Measurements from ENCODE around the gene C1orf105. TPM values are rescaled to one million over a fixed set of nuclear protein-coding genes. Genes with fewer than 3 reads are reported as not detected.

C1orf105 gene
- total RNA-seq, 4 donors from 2014 or later, result not detected

DNA sequence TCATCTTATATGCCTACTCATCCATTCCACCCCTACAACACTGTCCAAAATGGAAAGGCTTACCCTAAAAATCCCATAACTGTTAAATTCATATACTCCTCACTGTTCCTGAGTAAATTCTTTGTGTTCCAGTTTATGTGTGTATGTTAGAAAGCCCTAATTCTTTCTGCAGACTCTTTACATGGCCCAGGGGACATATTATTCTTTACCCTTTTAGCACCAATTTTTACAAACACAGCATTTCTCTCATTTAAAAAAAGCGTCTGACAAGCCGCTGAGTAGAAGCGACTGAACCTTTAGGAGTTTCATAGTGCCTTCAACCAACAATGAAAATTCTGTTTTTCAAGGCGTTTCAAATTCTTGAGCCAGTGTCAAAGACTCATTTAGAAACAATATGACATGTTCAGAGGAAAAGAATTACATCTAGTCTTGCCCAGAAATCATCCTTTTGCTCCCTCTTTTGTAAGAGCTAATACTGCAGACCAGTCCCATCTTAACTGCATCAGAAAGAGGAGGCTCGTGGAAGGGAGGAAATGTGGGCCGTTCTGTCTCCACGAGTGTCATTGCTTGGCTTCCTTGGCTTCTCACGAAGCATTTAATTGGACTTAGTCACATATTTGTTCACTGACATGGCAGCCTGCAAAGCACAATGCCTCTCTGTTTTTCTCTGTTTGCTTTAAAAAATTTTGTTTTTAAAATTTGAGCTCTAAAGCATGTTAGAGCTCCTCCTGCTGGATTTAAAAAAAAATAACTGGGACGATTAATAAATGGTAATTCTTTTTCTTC lies 21.3 kb upstream of the C1orf105 start:
- Histone ChIP-seq H3K27me3 (no peaks in the 10 kb centered on the region), H3K4me1 (peaks cover 16 to 47% (median 32%) of the 10 kb centered on the region in 4 donors), H3K36me3 (no peaks in the 10 kb centered on the region), H3K27ac (peak overlapping the region; percentile 52 to 74 (median 70)), H3K4me3 (peak overlapping the region in 1 of 4 donors; percentile 25), H3K9me3 (no peaks in the 10 kb centered on the region)
- in situ Hi-C loops (cut with MboI; ENCODE audit: low pct_ligation_motif_present in 1 of 4, low pct_unique_long_range_greater_than_20kb in 1 of 4, low sequenced_read_pairs in 3 of 4) (loop anchor here in 1 of 4 donors (25.0 kb wide), 1 partner anchor 212 kb away; no protein-coding TSS in a partner anchor), intact Hi-C loops (cut with DNase I; ENCODE audit: low total_unique reads) (loop anchor here (2.0 to 5.0 kb wide), 2 partner anchors 40 to 257 kb away; no protein-coding TSS in a partner anchor)
- WGBS, 2 donors (ENCODE audit: low coverage in 1 of 2), result 29 to 51% methylated on average over 6 to 9 of the region's 9 CpGs
- peak; percentile 37 for DNase-seq
- TF ChIP-seq, protein P1, sequence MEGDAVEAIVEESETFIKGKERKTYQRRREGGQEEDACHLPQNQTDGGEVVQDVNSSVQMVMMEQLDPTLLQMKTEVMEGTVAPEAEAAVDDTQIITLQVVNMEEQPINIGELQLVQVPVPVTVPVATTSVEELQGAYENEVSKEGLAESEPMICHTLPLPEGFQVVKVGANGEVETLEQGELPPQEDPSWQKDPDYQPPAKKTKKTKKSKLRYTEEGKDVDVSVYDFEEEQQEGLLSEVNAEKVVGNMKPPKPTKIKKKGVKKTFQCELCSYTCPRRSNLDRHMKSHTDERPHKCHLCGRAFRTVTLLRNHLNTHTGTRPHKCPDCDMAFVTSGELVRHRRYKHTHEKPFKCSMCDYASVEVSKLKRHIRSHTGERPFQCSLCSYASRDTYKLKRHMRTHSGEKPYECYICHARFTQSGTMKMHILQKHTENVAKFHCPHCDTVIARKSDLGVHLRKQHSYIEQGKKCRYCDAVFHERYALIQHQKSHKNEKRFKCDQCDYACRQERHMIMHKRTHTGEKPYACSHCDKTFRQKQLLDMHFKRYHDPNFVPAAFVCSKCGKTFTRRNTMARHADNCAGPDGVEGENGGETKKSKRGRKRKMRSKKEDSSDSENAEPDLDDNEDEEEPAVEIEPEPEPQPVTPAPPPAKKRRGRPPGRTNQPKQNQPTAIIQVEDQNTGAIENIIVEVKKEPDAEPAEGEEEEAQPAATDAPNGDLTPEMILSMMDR (IDR thresholded peaks at IDR 0.05), result peak; percentile 63 to 84 (median 74)
- TF ChIP-seq POLR2AphosphoS5 (IDR thresholded peaks at IDR 0.05) (peak; percentile 39 to 56 (median 46)), EP300 (IDR thresholded peaks at IDR 0.05; ENCODE audit: low read depth) (no peak), POLR2A (IDR thresholded peaks at IDR 0.05) (no peak)

DNA sequence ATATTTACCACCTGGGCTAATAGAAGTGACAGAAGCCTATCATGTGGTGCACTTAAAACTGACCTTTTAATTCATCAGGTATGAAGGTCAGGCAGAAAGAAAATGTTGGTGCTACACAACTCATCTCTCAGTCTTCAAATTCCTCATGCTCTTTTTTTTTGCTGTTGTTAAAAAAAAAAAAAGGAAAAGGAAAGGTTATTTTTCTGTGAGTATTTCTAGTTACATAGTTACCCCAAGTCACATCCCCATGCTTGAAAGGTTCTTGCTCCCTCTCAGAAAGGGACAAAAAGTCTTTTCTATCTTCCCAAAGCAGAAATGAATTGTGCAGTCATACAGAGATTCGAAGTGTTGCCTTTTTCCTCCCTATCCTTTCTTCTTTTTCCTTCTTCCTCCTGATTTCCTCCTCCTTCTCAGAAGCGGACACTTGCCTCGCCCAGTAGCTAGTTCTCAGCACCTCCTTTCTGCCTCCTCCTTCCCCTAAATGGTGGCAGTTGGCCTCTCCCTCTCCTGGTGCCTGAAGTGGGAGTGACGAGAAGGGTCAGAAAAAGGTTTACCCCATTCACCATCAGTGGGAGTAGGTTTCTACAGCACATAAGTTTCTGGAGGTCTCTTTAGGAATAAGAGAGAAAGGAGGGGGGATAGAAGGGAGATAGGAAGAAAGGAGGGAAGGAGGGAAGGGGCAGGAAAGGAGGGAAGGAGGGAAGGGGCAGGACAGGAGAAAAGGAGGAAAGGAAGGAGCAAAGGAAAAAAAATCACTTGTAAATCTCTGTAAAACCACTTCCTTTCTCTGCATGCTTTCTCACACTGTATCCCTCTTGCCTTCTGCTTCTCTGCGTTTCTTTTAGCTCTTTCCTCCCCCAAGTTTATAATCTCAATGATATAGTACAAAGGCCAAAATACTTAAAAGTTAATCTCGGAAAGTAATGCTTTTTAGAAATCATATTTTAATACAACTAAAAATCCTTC lies 20.4 kb upstream of the C1orf105 start:
- peaks cover 10 to 38% (median 24%) of the 10 kb centered on the region in 4 donors for H3K4me1 ChIP-seq
- no peak for DNase-seq
- TF ChIP-seq, protein P1 (IDR thresholded peaks at IDR 0.05), result peak in 1 of 5 experiments; percentile 16
- TF ChIP-seq POLR2A (IDR thresholded peaks at IDR 0.05) (no peak), EP300 (IDR thresholded peaks at IDR 0.05; ENCODE audit: low read depth) (no peak)
- no peaks in the 10 kb centered on the region for H3K9me3 ChIP-seq
- intact Hi-C loops (cut with DNase I; ENCODE audit: low total_unique reads), result loop anchor here (2.0 to 5.0 kb wide), 2 partner anchors 41 to 258 kb away; no protein-coding TSS in a partner anchor
- no peaks in the 10 kb centered on the region for H3K36me3 ChIP-seq
- no peak overlapping the region for H3K4me3 ChIP-seq
- in situ Hi-C loops (cut with MboI; ENCODE audit: low pct_ligation_motif_present in 1 of 4, low pct_unique_long_range_greater_than_20kb in 1 of 4, low sequenced_read_pairs in 3 of 4), result loop anchor here in 2 of 4 donors (25.0 kb wide), 4 partner anchors 213 to 588 kb away; no protein-coding TSS in a partner anchor
- H3K27me3 ChIP-seq, result no peaks in the 10 kb centered on the region
- WGBS, 2 donors (ENCODE audit: low coverage in 1 of 2), result 45 to 55% methylated on average over 4 to 6 of the region's 6 CpGs
- H3K27ac ChIP-seq, result peak overlapping the region; percentile 52 to 71 (median 65)

DNA sequence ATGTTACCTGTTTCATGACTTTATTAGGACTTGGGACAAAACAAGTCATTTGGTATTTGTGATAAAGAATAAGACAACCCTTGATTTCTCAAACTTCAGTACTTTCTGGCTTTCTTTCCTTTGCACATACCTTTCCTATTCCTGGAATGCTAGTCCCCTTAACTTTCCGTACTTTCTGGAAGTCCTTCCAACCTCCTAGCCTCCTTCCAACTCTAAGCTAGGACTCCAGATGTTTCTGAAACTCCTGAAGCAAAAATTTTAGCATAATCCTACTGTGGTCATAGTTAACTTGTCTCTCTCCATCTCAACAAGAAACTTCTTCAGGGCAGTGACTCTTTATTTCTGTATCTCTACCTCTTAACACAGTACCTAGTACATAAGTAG lies 19.8 kb upstream of the C1orf105 start:
- Histone ChIP-seq H3K27ac (peak overlapping the region; percentile 52 to 71 (median 65)), H3K4me1 (peaks cover 10 to 36% (median 23%) of the 10 kb centered on the region in 4 donors), H3K36me3 (no peaks in the 10 kb centered on the region), H3K9me3 (no peaks in the 10 kb centered on the region), H3K27me3 (no peaks in the 10 kb centered on the region), H3K4me3 (no peak overlapping the region)
- whole genome bisulfite sequencing, 2 donors (ENCODE audit: low coverage in 1 of 2), result 67 to 71% methylated on average over 1 of the region's 1 CpG
- intact Hi-C loops (cut with DNase I; ENCODE audit: low total_unique reads), result no loop called here
- TF ChIP-seq EP300 (IDR thresholded peaks at IDR 0.05; ENCODE audit: low read depth), result no peak
- TF ChIP-seq, protein P1 (IDR thresholded peaks at IDR 0.05), result no peak
- no peak for TF ChIP-seq POLR2A (IDR thresholded peaks at IDR 0.05)
- no peak for TF ChIP-seq POLR2AphosphoS5 (IDR thresholded peaks at IDR 0.05)
- DNase-seq, result no peak
- in situ Hi-C loops (cut with MboI; ENCODE audit: low pct_ligation_motif_present in 1 of 4, low pct_unique_long_range_greater_than_20kb in 1 of 4, low sequenced_read_pairs in 3 of 4), result loop anchor here in 2 of 4 donors (25.0 kb wide), 3 partner anchors 313 to 588 kb away; no protein-coding TSS in a partner anchor

Data from transverse colon (tissue), 4 donors.